ENCODE measurements around the gene PUM2. TPM values are rescaled to one million over a fixed set of nuclear protein-coding genes. Genes with fewer than 3 reads are reported as not detected.
A peak's percentile ranks its signal among the peaks of the same experiment; 100 is the strongest.

Gene PUM2
- total RNA-seq, 1 donor from 2014 or later, result 70.0 TPM

- H3K27ac Mint-ChIP-seq (ENCODE audit: unreplicated experiment), result no peak overlapping the region
- H3K36me3 Mint-ChIP-seq (ENCODE audit: low read depth), result peaks cover 18% of the 10 kb centered on the region
- H3K9me3 Mint-ChIP-seq (ENCODE audit: low read depth), result no peaks in the 10 kb centered on the region
- TF ChIP-seq CTCF (IDR thresholded peaks at IDR 0.05), result no peak
- H3K27me3 Mint-ChIP-seq (ENCODE audit: low read depth), result no peaks in the 10 kb centered on the region
- H3K4me3 Mint-ChIP-seq (ENCODE audit: unreplicated experiment), result no peak overlapping the region
- no peak for DNase-seq (ENCODE audit: low spot score)
- H3K4me1 Mint-ChIP-seq (ENCODE audit: low read depth), result peaks cover 12% of the 10 kb centered on the region
Observed at GRCh38 chr2:20317690-20318089, 33.0 kb downstream of the PUM2 start.

- Mint-ChIP-seq H3K36me3 (ENCODE audit: low read depth) (peaks cover 16% of the 10 kb centered on the region), H3K27me3 (ENCODE audit: low read depth) (no peaks in the 10 kb centered on the region), H3K4me3 (ENCODE audit: unreplicated experiment) (no peak overlapping the region), H3K9me3 (ENCODE audit: low read depth) (no peaks in the 10 kb centered on the region), H3K27ac (ENCODE audit: unreplicated experiment) (no peak overlapping the region), H3K4me1 (ENCODE audit: low read depth) (peaks cover 12% of the 10 kb centered on the region)
- no peak for DNase-seq (ENCODE audit: low spot score)
- no peak for TF ChIP-seq CTCF (IDR thresholded peaks at IDR 0.05)
Observed at GRCh38 chr2:20317197-20317596, 33.4 kb downstream of the PUM2 start.

GRCh38 chr2:20314562-20315501 lies 35.8 kb downstream of the PUM2 start:
- DNase-seq (ENCODE audit: low spot score), result no peak
- no peaks in the 10 kb centered on the region for H3K9me3 Mint-ChIP-seq (ENCODE audit: low read depth)
- H3K4me3 Mint-ChIP-seq (ENCODE audit: unreplicated experiment), result no peak overlapping the region
- no peak for TF ChIP-seq CTCF (IDR thresholded peaks at IDR 0.05)
- H3K4me1 Mint-ChIP-seq (ENCODE audit: low read depth), result peaks cover 12% of the 10 kb centered on the region
- no peaks in the 10 kb centered on the region for H3K27me3 Mint-ChIP-seq (ENCODE audit: low read depth)
- peak overlapping the region; percentile 41 for H3K27ac Mint-ChIP-seq (ENCODE audit: unreplicated experiment)
- peaks cover 15% of the 10 kb centered on the region for H3K36me3 Mint-ChIP-seq (ENCODE audit: low read depth)

GRCh38 chr2:20313659-20314058 lies 37.0 kb downstream of the PUM2 start:
- DNase-seq (ENCODE audit: low spot score), result no peak
- no peak overlapping the region for H3K4me3 Mint-ChIP-seq (ENCODE audit: unreplicated experiment)
- peaks cover 12% of the 10 kb centered on the region for H3K4me1 Mint-ChIP-seq (ENCODE audit: low read depth)
- no peak overlapping the region for H3K27ac Mint-ChIP-seq (ENCODE audit: unreplicated experiment)
- peaks cover 18% of the 10 kb centered on the region for H3K36me3 Mint-ChIP-seq (ENCODE audit: low read depth)
- no peaks in the 10 kb centered on the region for H3K27me3 Mint-ChIP-seq (ENCODE audit: low read depth)
- no peaks in the 10 kb centered on the region for H3K9me3 Mint-ChIP-seq (ENCODE audit: low read depth)
- TF ChIP-seq CTCF (IDR thresholded peaks at IDR 0.05), result no peak

- Mint-ChIP-seq H3K4me1 (ENCODE audit: low read depth) (peaks cover 20% of the 10 kb centered on the region), H3K27ac (ENCODE audit: unreplicated experiment) (no peak overlapping the region), H3K9me3 (ENCODE audit: low read depth) (no peaks in the 10 kb centered on the region), H3K4me3 (ENCODE audit: unreplicated experiment) (no peak overlapping the region), H3K36me3 (ENCODE audit: low read depth) (peaks cover 16% of the 10 kb centered on the region), H3K27me3 (ENCODE audit: low read depth) (no peaks in the 10 kb centered on the region)
- no peak for DNase-seq (ENCODE audit: low spot score)
- no peak for TF ChIP-seq CTCF (IDR thresholded peaks at IDR 0.05)
Observed at GRCh38 chr2:20309001-20309400, 41.6 kb downstream of the PUM2 start.
